Activated CD4-positive, alpha-beta T cell treated with anti-CD3 and anti-CD28 coated beads, Interleukin-2, amount 10 ng/mL, durations not matched to agents 7 days and 5 days (primary cell): Measurements from ENCODE around the gene DPM2. TPM values are rescaled to one million over a fixed set of nuclear protein-coding genes. Genes with fewer than 3 reads are reported as not detected.

Source experiments
- CTCF ChIA-PET: fragments of 350-600 bp; sonication (Branson Sonifier 250); formaldehyde crosslinking; loops from one replicate; lab custom pipeline; 2021; ENCODE audit warnings: antibody characterized with exemption; lab: Charles Lee
- POLR2A ChIA-PET: fragments of 350-600 bp; sonication (Branson Sonifier 250); formaldehyde crosslinking; loops from one replicate; lab custom pipeline; 2021; ENCODE audit warnings: antibody characterized with exemption; lab: Charles Lee
- DNase-seq: peaks from one replicate; pipeline ENCODE4 v3.0.0-alpha.2; 2020
- H3K27ac Mint-ChIP-seq: one replicate; pipeline ENCODE4 v1.8.0; 2021; ENCODE audit warnings: mild to moderate bottlenecking, moderate library complexity, mixed read lengths
- H3K27me3 Mint-ChIP-seq: one replicate; pipeline ENCODE4 v1.8.0; 2021; ENCODE audit warnings: mixed read lengths
- H3K36me3 Mint-ChIP-seq: one replicate; pipeline ENCODE4 v1.8.0; 2021; ENCODE audit warnings: low read depth, mixed read lengths
- H3K4me1 Mint-ChIP-seq: one replicate; pipeline ENCODE4 v1.8.0; 2021; ENCODE audit warnings: mixed read lengths
- H3K4me3 Mint-ChIP-seq: one replicate; pipeline ENCODE4 v1.8.0; 2021; ENCODE audit warnings: mild to moderate bottlenecking, moderate library complexity, mixed read lengths
- H3K9me3 Mint-ChIP-seq: one replicate; pipeline ENCODE4 v1.8.0; 2021; ENCODE audit warnings: mixed read lengths
- total RNA-seq, 2 experiments: library from RNA; stranded (reverse); gene quantifications; one replicate each; pipeline ENCODE4 v1.2.3, GENCODE V29; 2021

Gene DPM2
- total RNA-seq, 2 experiments from 2014 or later: 79.9 to 80.4 TPM

DNA sequence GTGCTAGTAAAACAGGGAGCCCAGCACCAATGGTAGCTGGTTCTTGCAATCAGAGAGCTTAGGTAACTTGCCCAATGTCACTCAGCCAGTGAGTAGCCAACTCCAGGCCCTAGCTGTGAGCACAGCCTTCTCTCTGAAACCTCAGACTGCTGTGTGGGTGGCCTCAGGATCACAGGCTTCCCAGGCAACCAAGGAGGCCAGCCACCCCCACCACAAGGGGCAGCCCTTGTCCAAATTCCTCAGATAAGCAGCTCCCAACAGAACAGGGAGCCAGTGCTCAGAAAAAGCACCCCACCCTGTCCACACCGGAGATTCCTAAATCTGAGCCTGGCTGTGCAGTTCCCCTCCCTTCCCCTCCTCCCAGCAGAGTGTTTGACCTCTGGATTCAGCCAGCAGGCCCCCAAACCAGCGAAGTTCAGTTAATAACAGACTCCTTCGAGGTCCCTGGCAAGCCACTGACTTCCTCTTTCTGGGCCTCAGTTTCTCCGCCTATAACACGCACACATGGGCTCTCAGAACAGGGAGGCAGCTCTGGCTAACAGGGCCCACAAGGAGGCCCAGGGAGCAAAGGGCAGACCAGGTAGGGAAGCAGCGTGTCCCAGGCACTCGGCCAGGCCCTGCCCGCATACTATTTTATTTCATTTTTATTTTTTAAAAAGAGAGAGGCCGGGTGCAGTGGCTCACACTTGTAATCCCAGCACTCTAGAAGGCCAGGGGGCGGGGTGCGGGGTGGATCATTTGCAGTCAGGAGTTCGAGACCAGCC is 40.4 kb upstream of the DPM2 start:
- Mint-ChIP-seq H3K9me3 (no peaks in the 10 kb centered on the region), H3K27me3 (no peaks in the 10 kb centered on the region), H3K4me1 (peaks cover 50% of the 10 kb centered on the region), H3K36me3 (peaks cover 70% of the 10 kb centered on the region), H3K27ac (peak overlapping the region; percentile 90), H3K4me3 (peak overlapping the region; percentile 98)
- POLR2A ChIA-PET: interaction anchor here (0.6 kb wide), 1 partner anchor 61 kb away, joined by 3 read pairs; no protein-coding TSS in a partner anchor
- no peak for DNase-seq
- CTCF ChIA-PET: interaction anchor here (0.8 to 11.7 kb wide), 10 partner anchors 8 to 58 kb away, joined by 3 to 63 read pairs (median 4); no protein-coding TSS in a partner anchor

DNA sequence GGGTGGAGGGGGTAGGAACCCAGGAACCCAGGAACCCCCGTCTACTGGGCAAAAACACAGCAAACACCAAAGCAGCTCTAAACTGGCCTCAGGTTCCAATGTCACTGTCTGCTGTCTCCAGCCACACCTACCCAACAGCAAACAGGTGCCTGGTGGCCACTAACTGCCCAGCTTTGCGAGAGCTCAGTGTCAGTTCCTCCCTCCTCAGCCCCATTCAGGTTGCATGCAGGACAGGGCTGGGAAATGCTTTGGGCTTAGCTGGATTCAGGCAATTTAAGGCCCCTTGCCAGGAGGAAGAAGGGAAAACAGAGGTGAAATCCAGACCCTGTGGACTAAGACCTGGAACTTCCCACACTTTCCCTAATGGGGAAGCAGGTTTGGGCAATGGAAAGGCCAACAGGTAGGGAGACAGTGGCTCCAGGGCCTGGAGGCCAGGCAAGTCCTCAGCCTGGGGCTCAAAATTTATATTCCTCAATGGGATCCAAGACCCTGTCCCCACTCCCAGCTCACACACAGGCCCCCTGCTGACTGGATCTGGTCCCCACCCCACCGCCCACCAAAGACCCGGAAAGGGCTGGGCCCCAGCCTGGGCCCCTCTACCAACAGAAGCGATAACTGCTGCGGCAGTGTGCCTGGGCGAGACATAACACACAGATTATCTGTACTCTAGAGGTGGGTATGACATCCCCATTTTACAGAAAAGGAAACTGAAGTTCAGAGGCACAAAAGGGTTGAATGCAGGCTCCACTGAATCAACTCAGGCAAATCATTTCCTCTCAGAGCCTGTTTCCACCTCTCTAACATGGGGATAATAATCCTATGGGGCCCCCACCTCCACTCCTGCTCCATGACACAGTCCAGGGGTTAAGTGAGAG is 39.6 kb upstream of the DPM2 start:
- Mint-ChIP-seq H3K9me3 (no peaks in the 10 kb centered on the region), H3K4me1 (peaks cover 49% of the 10 kb centered on the region), H3K4me3 (peak overlapping the region; percentile 98), H3K27ac (peak overlapping the region; percentile 85), H3K27me3 (no peaks in the 10 kb centered on the region), H3K36me3 (peaks cover 77% of the 10 kb centered on the region)
- CTCF ChIA-PET: interaction anchor here (0.8 to 11.7 kb wide), 10 partner anchors 9 to 122 kb away, joined by 3 to 63 read pairs (median 4); no protein-coding TSS in a partner anchor
- no peak for DNase-seq
- POLR2A ChIA-PET: interaction anchor here (0.6 kb wide), 1 partner anchor 60 kb away, joined by 3 read pairs; no protein-coding TSS in a partner anchor

DNA sequence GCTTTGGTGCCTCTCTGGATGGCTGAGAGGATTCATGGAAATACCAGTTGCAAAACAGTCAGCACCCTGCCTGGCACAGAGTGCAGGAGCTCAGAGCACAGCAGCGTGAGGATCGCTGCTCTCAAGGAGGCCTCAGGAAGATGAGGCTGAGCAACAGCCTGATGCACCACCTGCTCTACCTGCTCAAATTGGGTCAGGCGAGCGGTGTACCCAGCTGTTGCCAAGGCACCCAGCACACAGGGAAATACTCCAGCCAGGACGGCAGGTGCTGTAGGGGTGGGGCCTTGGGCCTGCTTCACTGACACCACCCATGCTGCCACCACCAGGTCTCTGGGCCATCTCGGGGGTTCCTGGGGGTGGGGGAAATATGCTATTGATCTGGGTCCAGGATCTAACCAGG is 38.8 kb upstream of the DPM2 start:
- Mint-ChIP-seq H3K4me1 (peaks cover 51% of the 10 kb centered on the region), H3K4me3 (peak overlapping the region; percentile 98), H3K27me3 (no peaks in the 10 kb centered on the region), H3K36me3 (peaks cover 81% of the 10 kb centered on the region), H3K9me3 (no peaks in the 10 kb centered on the region), H3K27ac (peak overlapping the region; percentile 77)
- DNase-seq: no peak
- ChIA-PET POLR2A (no interaction called here), CTCF (interaction anchor here (0.5 to 11.7 kb wide), 10 partner anchors 8 to 123 kb away, joined by 3 to 63 read pairs (median 3); no protein-coding TSS in a partner anchor)

DNA sequence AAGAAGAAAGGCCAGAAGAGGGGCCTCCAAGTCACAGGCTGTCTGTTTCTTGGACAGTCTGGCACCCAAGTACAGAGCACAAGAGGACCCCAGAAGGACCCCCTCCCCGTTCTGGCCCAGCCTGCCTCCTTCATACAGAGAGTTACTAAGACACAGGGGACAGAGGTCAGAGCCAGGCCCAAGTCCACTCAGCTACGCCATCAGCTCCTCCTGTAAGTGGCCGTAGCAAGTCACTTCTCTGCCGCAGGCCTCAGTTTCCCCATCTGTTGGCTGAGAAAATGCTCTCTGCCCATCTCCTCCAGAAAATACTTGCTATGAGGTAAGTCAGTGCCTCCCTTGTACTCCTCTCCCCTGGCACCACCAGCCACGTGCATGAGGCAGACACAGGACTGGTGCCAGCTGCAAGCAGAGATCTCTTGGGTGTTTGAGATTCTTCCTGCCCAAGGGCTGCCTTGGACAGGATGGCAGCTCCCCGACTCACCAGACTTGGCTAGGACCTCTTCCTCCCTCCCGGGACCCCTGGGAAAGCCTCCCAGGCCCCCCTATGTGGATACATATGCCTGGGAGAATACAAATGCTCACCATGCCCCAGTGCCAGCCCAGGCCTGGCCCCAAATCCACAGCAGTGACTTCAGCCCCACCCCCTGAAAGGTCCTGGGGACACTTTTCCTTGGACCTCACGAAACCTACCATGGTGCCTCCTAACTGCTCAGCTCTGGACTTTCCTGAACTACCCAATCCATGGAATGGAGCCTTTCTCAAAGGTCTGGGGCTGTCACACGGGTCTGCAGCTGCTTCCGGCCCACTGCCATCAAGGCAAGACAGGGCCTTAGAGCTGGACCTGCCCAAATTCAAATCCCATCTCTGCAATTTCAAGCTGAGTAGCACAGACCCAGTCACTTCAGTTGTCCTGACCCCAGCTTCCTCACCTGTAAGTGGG is 38.0 kb upstream of the DPM2 start:
- no peak for DNase-seq
- CTCF ChIA-PET: interaction anchor here (0.5 to 11.7 kb wide), 11 partner anchors 9 to 141 kb away, joined by 3 to 63 read pairs (median 3); no protein-coding TSS in a partner anchor
- Mint-ChIP-seq H3K27me3 (no peaks in the 10 kb centered on the region), H3K4me3 (peak overlapping the region; percentile 98), H3K9me3 (no peaks in the 10 kb centered on the region), H3K27ac (peak overlapping the region; percentile 77), H3K36me3 (peaks cover 88% of the 10 kb centered on the region), H3K4me1 (peaks cover 54% of the 10 kb centered on the region)
- POLR2A ChIA-PET: no interaction called here

DNA sequence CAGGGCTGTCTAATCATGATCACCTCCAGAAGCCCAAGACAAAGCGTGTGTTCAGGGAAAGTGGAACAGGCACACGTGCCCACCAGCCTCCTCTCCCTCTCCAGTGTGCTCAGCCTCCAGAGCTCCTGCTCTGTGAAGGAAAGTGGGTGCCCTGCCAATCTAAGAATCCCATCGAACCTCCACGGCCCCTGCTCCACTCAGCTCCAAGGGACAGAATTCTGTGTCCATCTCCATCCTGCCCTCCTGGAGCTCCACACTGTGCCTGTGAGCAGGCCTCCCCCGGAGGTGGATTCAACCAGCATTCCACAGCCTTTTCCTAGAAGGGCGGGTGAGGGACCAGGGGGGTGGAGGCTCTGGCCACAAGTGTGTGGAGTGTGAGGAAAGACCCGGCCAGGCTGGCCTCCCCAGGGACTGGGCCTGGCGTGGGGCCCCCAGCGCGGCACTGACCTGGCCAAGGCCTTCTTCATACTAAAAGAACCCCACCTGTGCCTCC is 37.2 kb upstream of the DPM2 start:
- H3K27me3 Mint-ChIP-seq: no peaks in the 10 kb centered on the region
- no peak for DNase-seq
- peaks cover 94% of the 10 kb centered on the region for H3K36me3 Mint-ChIP-seq
- peak overlapping the region; percentile 98 for H3K4me3 Mint-ChIP-seq
- H3K9me3 Mint-ChIP-seq: no peaks in the 10 kb centered on the region
- POLR2A ChIA-PET: no interaction called here
- H3K27ac Mint-ChIP-seq: peak overlapping the region; percentile 94
- CTCF ChIA-PET: interaction anchor here (1.2 to 11.7 kb wide), 5 partner anchors 20 to 68 kb away, joined by 3 to 63 read pairs (median 3); no protein-coding TSS in a partner anchor
- peaks cover 62% of the 10 kb centered on the region for H3K4me1 Mint-ChIP-seq

DNA sequence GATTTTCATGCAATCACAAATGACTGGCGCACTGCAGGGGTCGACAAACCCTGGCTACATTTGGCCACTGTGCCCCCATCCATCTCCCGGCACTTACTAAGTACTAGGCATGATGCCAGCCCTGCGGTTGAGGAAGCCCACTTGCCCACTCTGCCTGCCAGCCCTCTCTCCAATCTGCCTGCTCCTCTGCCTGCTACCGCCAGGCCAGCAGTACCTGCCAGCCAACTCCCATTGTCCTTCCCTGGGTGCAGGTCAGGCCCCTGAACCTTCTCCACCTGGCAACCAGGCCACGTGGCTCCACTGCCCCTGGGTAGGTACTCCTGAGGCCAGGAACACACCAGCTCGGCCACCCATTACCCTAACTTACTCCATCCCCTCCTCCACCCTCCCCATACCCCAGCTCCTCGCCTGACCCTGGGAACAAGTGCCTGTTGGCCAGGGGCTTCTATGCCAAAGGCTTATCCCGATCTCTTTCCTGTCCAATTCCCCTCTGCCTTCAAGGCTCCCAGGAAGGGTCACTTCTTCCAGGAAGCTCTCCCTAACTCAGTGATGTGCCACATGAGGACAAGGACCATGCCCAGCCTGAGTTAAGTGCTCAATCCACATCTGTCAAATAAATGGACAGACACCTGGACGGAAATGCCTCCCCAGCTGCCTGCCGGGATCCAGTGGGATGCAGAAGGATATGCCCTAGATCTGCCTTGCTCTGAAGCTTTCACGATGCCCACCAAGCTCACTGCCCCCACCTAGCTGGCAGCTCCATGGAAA is 36.5 kb upstream of the DPM2 start:
- no peaks in the 10 kb centered on the region for H3K9me3 Mint-ChIP-seq
- ChIA-PET CTCF (interaction anchor here (1.2 to 11.7 kb wide), 6 partner anchors 14 to 69 kb away, joined by 3 to 63 read pairs (median 3); no protein-coding TSS in a partner anchor), POLR2A (no interaction called here)
- H3K36me3 Mint-ChIP-seq: peaks cover 94% of the 10 kb centered on the region
- peak overlapping the region; percentile 94 for H3K27ac Mint-ChIP-seq
- peak overlapping the region; percentile 98 for H3K4me3 Mint-ChIP-seq
- no peak for DNase-seq
- H3K4me1 Mint-ChIP-seq: peaks cover 68% of the 10 kb centered on the region
- H3K27me3 Mint-ChIP-seq: no peaks in the 10 kb centered on the region

DNA sequence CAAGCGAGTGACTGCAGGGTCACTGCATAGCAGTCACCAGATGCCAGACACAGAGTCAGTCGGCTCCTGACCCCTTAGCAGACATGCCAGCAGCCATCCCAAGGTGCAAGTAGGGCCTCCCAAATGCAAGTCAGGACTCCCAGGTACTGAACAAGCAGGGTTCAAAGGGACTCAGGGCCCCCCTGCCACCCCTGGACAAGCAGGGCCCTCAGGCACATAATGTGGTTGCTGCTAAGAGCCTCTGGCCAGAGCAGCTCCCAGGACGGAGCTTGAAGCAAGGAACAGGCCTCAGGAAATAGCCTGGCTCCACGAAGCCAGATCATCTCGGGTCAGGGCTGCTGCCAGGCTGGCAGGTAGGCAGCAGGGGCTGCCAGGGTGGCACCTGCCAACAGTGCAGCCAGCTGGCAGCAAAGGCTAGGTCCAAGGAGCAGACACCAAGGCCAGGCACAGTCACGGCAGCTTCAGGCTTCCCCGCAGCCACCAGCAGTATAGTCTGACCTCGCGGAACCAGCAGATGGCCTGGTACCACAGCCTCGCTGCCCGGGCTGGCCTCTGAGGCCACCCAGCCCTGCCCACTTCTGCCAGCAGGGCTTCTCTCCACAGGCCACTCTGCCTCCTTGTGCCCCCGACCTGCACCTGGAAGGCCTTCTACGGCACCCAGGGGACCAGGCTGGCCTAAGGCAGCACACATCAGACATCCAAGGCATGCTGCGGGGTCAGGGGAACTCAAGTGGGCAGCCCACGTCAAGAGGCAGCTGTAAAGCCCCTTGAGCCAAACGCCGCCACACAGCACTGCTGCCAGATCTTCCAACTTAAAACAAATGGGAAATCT is 35.7 kb upstream of the DPM2 start:
- H3K4me3 Mint-ChIP-seq: peak overlapping the region; percentile 98
- DNase-seq: no peak
- no peaks in the 10 kb centered on the region for H3K27me3 Mint-ChIP-seq
- H3K27ac Mint-ChIP-seq: peak overlapping the region; percentile 94
- peaks cover 76% of the 10 kb centered on the region for H3K4me1 Mint-ChIP-seq
- CTCF ChIA-PET: interaction anchor here (1.3 to 11.7 kb wide), 8 partner anchors 8 to 61 kb away, joined by 3 to 63 read pairs (median 6); partner anchors contain the start of gene EEIG1
- H3K36me3 Mint-ChIP-seq: peaks cover 95% of the 10 kb centered on the region
- POLR2A ChIA-PET: no interaction called here
- no peaks in the 10 kb centered on the region for H3K9me3 Mint-ChIP-seq

DNA sequence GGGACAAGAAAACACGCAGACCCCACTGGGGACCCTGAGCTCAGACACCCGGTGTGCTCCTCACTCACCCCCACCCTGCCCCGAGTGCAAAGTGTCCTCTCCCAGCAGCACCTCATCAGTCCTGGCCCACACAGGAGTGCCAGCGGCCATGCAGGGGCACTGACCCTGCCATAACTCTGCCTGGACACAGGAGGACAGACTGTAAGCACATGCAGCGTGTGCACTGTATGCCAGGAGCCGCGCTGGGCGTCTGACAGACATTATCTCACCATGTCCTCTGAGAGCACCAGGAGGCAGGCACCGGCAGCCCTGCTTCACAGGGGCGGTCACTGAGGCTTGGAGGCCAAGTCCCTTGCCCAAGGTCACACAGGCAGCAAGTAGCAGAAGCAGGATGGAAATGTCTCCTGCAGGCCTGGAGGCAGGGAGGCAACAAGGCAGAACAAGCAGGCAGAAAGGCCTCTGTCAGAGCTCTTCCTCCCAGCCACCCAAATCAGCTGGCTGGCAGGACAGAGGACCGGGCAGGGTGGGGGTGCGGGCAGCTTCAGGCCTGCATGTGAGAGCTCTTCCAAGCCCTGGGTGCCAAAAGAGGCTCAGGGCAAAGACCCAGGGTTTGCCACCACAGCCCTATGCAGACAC is 34.7 kb upstream of the DPM2 start:
- peak overlapping the region; percentile 94 for H3K27ac Mint-ChIP-seq
- H3K9me3 Mint-ChIP-seq: no peaks in the 10 kb centered on the region
- DNase-seq: no peak
- CTCF ChIA-PET: interaction anchor here (1.3 to 11.7 kb wide), 7 partner anchors 9 to 62 kb away, joined by 3 to 63 read pairs (median 7); partner anchors contain the start of gene EEIG1
- H3K4me3 Mint-ChIP-seq: peak overlapping the region; percentile 98
- peaks cover 95% of the 10 kb centered on the region for H3K36me3 Mint-ChIP-seq
- no peaks in the 10 kb centered on the region for H3K27me3 Mint-ChIP-seq
- peaks cover 86% of the 10 kb centered on the region for H3K4me1 Mint-ChIP-seq
- POLR2A ChIA-PET: no interaction called here

DNA sequence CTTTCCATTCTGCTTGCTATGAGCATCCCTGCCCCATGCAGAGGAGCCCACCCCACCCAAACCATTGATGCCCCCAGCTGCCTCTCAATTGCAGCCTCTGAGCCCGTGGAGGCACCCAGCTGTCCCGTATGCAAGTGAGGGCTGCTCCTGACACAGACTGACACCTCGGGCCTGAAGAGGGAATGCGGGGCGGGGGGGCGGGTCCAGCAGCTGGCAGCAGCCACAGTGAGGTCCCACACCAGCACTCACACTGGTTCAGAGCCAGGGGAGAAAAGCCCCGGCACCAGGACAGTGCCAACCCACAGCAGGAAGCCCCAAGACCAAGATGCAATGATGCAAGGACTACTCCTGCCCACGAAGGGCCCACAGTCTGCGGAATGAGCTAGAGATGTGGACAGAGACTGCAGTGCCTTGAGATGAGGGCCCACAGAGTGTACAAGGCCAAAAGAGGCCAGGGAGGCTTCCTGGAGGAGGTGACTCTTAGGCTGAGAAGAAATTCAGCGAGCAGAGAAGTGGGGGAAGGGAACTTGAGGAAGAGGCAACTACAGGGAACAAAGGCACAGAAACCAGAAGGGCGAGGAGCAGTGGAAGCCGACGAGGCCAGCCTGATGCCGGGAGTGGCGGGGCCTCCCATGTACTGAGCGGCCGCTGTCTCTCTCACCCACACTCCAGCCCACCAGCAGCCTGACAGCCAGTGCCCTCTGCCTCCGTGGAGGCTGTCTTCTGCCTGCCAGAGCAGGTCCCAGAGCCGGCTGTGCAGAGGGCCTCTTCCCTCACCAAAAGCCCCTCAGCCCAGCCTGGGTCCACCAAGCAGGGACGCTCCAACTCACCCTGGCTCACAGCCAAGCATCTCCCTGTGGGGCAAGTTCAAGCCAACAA is 33.9 kb upstream of the DPM2 start:
- no peak for DNase-seq
- CTCF ChIA-PET: interaction anchor here (0.9 to 11.7 kb wide), 6 partner anchors 9 to 63 kb away, joined by 3 to 63 read pairs (median 8); partner anchors contain the start of gene EEIG1
- POLR2A ChIA-PET: no interaction called here
- H3K4me3 Mint-ChIP-seq: peak overlapping the region; percentile 98
- peaks cover 90% of the 10 kb centered on the region for H3K36me3 Mint-ChIP-seq
- peaks cover 94% of the 10 kb centered on the region for H3K4me1 Mint-ChIP-seq
- no peaks in the 10 kb centered on the region for H3K9me3 Mint-ChIP-seq
- H3K27ac Mint-ChIP-seq: peak overlapping the region; percentile 94
- H3K27me3 Mint-ChIP-seq: no peaks in the 10 kb centered on the region
